K562 (cell line): ENCODE data around the gene GNG14. TPM values are rescaled to one million over a fixed set of nuclear protein-coding genes. Genes with fewer than 3 reads are reported as not detected.
A peak's percentile ranks its signal among the peaks of the same experiment; 100 is the strongest.

Experiments used
- ATF1 ChIP-seq, 2 experiments: fragments of 450-650 bp in 1 of 2; IDR thresholded peaks; 2 replicates each; pipeline ENCODE4 v1.6.1; 2016; ENCODE audit warnings: missing compliant biosample characterization in 1 of 2, missing genetic modification characterization in 1 of 2
- DACH1 ChIP-seq: fragments of 450-650 bp; IDR thresholded peaks from 2 replicates; pipeline ENCODE4 v1.6.1; 2018; ENCODE audit not compliant: partially characterized antibody
- ETS2 ChIP-seq: IDR thresholded peaks from 2 replicates; pipeline ENCODE4 v1.6.1; 2016; ENCODE audit warnings: borderline replicate concordance, missing genetic modification characterization, mild to moderate bottlenecking, moderate library complexity, missing compliant biosample characterization; ENCODE audit not compliant: poor library complexity, severe bottlenecking
- MCM2 ChIP-seq: fragments of 450-650 bp; IDR thresholded peaks from 2 replicates; pipeline ENCODE4 v1.6.1; 2017; ENCODE audit warnings: low read depth, mild to moderate bottlenecking
- MCM3 ChIP-seq: fragments of 450-650 bp; IDR thresholded peaks from 2 replicates; pipeline ENCODE4 v1.6.1; 2016
- MXD1 ChIP-seq: fragments of 250-450 bp; sonication (Bioruptor Pico); IDR thresholded peaks from 2 replicates; pipeline ENCODE4 v1.8.0; 2021; ENCODE audit warnings: borderline replicate concordance, mild to moderate bottlenecking, moderate library complexity; ENCODE audit not compliant: poor library complexity, severe bottlenecking
- MXI1 ChIP-seq: IDR thresholded peaks from 2 replicates; pipeline ENCODE4 v1.6.1; 2011; ENCODE audit warnings: low read depth, mild to moderate bottlenecking, improper control_type of control experiment, low read length
- SMAD3 ChIP-seq: fragments of 450-650 bp; formaldehyde crosslinking; conservative IDR thresholded peaks from 2 replicates; pipeline ENCODE4 v1.4.0; 2020; ENCODE audit warnings: mild to moderate bottlenecking
- SMAD4 ChIP-seq: fragments of 250-450 bp; sonication (Bioruptor Pico); conservative IDR thresholded peaks from 2 replicates; pipeline ENCODE4 v1.8.0; 2021; ENCODE audit warnings: inconsistent platforms, mild to moderate bottlenecking, moderate library complexity
- ZBTB1 ChIP-seq: sonication (generic); formaldehyde crosslinking; IDR thresholded peaks from 2 replicates; pipeline ENCODE4 v1.8.1; 2023; ENCODE audit warnings: missing genetic modification reagents, low read depth, mild to moderate bottlenecking, borderline replicate concordance
- ZBTB5 ChIP-seq: fragments of 450-650 bp; IDR thresholded peaks from 2 replicates; pipeline ENCODE4 v1.6.1; 2017; ENCODE audit warnings: antibody characterized with exemption
- polyA plus RNA-seq, 8 experiments: library from polyadenylated mRNA; depleted of rRNA in 4 of 8; stranded (reverse) in 5 of 8; unstranded in 3 of 8; fragments of >200 nt; fragmentation: Nextera tagmentation in 2 of 8; fragmentation: Illumina TruSeq in 1 of 8; extraction: Ambion mirVana in 2 of 8; extraction: Trizol in 1 of 8; gene quantifications; 2 replicates each; pipeline versions ENCODE4 v1.2.1 to v1.2.3, GENCODE V29; 2011 to 2014; ENCODE audit warnings: inconsistent platforms in 1 of 8, missing spikeins in 1 of 8
- total RNA-seq, 7 experiments: library from RNA; depleted of rRNA in 6 of 7; stranded (reverse); fragments of >200 nt in 6 of 7; fragmentation: Illumina TruSeq in 2 of 7; extraction: Trizol in 2 of 7; gene quantifications; 2 replicates each; pipeline versions ENCODE4 v1.2.1 to v1.2.3, GENCODE V29; 2011 to 2021; ENCODE audit warnings: low replicate concordance in 1 of 7
- TF ChIP-seq, protein P1 (sequence below): sonication (generic); formaldehyde crosslinking; IDR thresholded peaks from 2 replicates; pipeline ENCODE4 v1.8.0; 2022; ENCODE audit warnings: mild to moderate bottlenecking, missing genetic modification reagents
- TF ChIP-seq, protein P2 (sequence below): fragments of 450-650 bp; formaldehyde crosslinking; IDR thresholded peaks from 2 replicates; pipeline ENCODE4 v1.4.0; 2020; ENCODE audit warnings: mild to moderate bottlenecking, mixed read lengths
- TF ChIP-seq, protein P3 (sequence below): sonication (generic); formaldehyde crosslinking; IDR thresholded peaks from 2 replicates; pipeline ENCODE4 v1.8.1; 2023; ENCODE audit warnings: missing genetic modification reagents, mild to moderate bottlenecking, borderline replicate concordance
- TF ChIP-seq, protein P4 (sequence below): IDR thresholded peaks from 2 replicates; pipeline ENCODE4 v1.6.1; 2011; ENCODE audit not compliant: insufficient read length; ENCODE audit errors: extremely low read depth

Gene GNG14
- total and polyA plus RNA-seq, 9 of the 15 experiments (the other 6 are each of a cell fraction or from before 2014, with no cell fraction given), result not detected

DNA sequence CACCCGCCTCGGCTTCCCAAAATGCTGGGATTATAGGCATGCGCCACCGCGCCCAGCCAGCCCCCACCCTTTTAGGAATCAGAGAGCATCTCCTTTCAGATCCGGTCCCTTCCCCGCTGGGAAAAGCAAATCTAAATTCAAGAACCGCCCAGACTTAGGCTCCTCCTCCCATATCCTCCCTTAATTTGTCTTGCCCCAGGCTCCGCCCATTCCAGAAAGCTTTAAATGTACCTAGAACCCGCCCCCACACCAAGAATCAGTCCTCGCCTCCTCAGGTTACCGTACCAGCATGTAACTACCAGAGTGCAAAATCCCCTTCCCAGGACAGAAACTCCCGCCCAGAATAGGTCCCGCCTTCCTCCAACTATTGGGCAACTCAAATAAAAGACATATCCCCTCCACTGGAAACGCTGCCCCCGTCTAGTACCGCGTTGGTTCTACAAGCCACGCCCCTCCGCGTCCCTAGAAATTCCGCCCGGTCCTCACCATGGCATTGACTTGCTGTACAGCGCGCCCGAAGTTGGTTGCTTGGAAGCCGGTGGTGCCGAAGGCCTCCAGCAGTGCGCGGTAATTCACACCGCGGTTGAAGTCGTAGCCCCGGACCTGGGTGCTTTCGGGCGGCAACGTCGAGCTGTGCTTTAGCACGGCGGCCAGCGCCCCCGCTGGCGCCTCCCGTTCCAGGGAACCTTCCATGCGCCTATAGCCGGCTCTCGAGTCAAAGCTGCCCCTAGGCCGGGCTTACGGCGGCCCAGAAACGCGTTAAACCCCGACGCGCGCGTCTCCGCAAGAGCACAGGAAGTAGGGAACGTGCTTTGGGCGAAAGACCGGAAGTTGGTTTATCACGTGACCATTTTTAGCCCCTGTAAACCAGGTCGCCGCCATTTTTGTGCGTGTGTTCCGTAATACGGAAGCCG, 6.5 kb upstream of the GNG14 start, which contains the start of gene DHPS (continued):
- TF ChIP-seq ZBTB5 (no peak), SMAD4 (CRISPR knock-in tag) (peak; percentile 75; the same call in 1 of the 2 replicates), MXD1 (no peak), ZBTB1 (no peak; the same call in 1 of the 2 replicates), ATF1 (CRISPR knock-in tag; IDR thresholded peaks at IDR 0.05) (no peak), ATF1 (tag; IDR thresholded peaks at IDR 0.05) (peak; percentile 89), MXI1 (no peak), MCM3 (no peak), MCM2 (no peak), ETS2 (tag) (no peak), DACH1 (no peak), SMAD3 (peak; percentile 71; the same call in 1 of the 2 replicates)
- TF ChIP-seq, protein P1, sequence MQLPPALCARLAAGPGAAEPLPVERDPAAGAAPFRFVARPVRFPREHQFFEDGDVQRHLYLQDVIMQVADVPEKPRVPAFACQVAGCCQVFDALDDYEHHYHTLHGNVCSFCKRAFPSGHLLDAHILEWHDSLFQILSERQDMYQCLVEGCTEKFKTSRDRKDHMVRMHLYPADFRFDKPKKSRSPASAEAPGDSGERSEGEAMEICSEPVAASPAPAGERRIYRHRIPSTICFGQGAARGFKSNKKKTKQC (CRISPR knock-in tag), result peak; percentile 91
- TF ChIP-seq, protein P2, sequence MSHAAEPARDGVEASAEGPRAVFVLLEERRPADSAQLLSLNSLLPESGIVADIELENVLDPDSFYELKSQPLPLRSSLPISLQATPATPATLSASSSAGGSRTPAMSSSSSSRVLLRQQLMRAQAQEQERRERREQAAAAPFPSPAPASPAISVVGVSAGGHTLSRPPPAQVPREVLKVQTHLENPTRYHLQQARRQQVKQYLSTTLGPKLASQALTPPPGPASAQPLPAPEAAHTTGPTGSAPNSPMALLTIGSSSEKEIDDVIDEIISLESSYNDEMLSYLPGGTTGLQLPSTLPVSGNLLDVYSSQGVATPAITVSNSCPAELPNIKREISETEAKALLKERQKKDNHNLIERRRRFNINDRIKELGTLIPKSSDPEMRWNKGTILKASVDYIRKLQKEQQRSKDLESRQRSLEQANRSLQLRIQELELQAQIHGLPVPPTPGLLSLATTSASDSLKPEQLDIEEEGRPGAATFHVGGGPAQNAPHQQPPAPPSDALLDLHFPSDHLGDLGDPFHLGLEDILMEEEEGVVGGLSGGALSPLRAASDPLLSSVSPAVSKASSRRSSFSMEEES (CRISPR knock-in tag), result peak; percentile 100
- TF ChIP-seq, protein P3, sequence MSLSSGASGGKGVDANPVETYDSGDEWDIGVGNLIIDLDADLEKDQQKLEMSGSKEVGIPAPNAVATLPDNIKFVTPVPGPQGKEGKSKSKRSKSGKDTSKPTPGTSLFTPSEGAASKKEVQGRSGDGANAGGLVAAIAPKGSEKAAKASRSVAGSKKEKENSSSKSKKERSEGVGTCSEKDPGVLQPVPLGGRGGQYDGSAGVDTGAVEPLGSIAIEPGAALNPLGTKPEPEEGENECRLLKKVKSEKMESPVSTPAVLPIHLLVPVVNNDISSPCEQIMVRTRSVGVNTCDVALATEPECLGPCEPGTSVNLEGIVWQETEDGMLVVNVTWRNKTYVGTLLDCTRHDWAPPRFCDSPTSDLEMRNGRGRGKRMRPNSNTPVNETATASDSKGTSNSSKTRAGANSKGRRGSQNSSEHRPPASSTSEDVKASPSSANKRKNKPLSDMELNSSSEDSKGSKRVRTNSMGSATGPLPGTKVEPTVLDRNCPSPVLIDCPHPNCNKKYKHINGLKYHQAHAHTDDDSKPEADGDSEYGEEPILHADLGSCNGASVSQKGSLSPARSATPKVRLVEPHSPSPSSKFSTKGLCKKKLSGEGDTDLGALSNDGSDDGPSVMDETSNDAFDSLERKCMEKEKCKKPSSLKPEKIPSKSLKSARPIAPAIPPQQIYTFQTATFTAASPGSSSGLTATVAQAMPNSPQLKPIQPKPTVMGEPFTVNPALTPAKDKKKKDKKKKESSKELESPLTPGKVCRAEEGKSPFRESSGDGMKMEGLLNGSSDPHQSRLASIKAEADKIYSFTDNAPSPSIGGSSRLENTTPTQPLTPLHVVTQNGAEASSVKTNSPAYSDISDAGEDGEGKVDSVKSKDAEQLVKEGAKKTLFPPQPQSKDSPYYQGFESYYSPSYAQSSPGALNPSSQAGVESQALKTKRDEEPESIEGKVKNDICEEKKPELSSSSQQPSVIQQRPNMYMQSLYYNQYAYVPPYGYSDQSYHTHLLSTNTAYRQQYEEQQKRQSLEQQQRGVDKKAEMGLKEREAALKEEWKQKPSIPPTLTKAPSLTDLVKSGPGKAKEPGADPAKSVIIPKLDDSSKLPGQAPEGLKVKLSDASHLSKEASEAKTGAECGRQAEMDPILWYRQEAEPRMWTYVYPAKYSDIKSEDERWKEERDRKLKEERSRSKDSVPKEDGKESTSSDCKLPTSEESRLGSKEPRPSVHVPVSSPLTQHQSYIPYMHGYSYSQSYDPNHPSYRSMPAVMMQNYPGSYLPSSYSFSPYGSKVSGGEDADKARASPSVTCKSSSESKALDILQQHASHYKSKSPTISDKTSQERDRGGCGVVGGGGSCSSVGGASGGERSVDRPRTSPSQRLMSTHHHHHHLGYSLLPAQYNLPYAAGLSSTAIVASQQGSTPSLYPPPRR (CRISPR knock-in tag), result no peak
- TF ChIP-seq, protein P4, sequence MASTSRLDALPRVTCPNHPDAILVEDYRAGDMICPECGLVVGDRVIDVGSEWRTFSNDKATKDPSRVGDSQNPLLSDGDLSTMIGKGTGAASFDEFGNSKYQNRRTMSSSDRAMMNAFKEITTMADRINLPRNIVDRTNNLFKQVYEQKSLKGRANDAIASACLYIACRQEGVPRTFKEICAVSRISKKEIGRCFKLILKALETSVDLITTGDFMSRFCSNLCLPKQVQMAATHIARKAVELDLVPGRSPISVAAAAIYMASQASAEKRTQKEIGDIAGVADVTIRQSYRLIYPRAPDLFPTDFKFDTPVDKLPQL, result no peak
